CD4-positive, alpha-beta memory T cell (primary cell): ENCODE measurements around the gene TM9SF3. TPM values are rescaled to one million over a fixed set of nuclear protein-coding genes. Genes with fewer than 3 reads are reported as not detected.

Experiments used
- CTCF ChIA-PET: fragments of 350-600 bp; sonication (Branson Sonifier 250); formaldehyde crosslinking; loops from one replicate; lab custom pipeline; 2021; ENCODE audit warnings: inconsistent platforms; ENCODE audit not compliant: partially characterized antibody; lab: Charles Lee
- POLR2A ChIA-PET: fragments of 350-600 bp; sonication (Branson Sonifier 250); formaldehyde crosslinking; loops from one replicate; lab custom pipeline; 2021; ENCODE audit not compliant: partially characterized antibody; lab: Charles Lee
- DNase-seq, 5 donors: peaks; one replicate each; pipeline versions ENCODE4 v3.0.0 to v3.0.0-alpha.2; 2020 to 2022; ENCODE audit warnings: mixed read lengths in 1 of 5
- H3K27ac ChIP-seq: one replicate; pipeline ENCODE4 v1.7.0; 2013; ENCODE audit warnings: low read depth, low read length
- H3K27me3 ChIP-seq: 2 replicates; pipeline ENCODE4 v1.7.0; 2013; ENCODE audit warnings: mild to moderate bottlenecking, low read length, moderate library complexity; ENCODE audit not compliant: insufficient read depth
- H3K36me3 ChIP-seq: 2 replicates; pipeline ENCODE4 v1.7.0; 2013; ENCODE audit warnings: mild to moderate bottlenecking, low read length, moderate library complexity; ENCODE audit not compliant: insufficient read depth
- H3K4me1 ChIP-seq: 2 replicates; pipeline ENCODE4 v1.7.0; 2013; ENCODE audit warnings: mild to moderate bottlenecking, low read length, moderate library complexity; ENCODE audit not compliant: insufficient read depth
- H3K4me3 ChIP-seq, 2 donors: one replicate each; pipeline ENCODE4 v1.7.0; 2013; ENCODE audit warnings: low read length in 2 of 2, mild to moderate bottlenecking in 1 of 2
- H3K9me3 ChIP-seq, 2 donors: one replicate each; pipeline ENCODE4 v1.7.0; 2013; ENCODE audit warnings: low read length in 2 of 2, control low read depth in 1 of 2; ENCODE audit not compliant: control insufficient read depth in 1 of 2
- H3K27ac Mint-ChIP-seq, 7 donors: one replicate each; pipeline ENCODE4 v1.8.0; 2020 to 2021; ENCODE audit warnings: mixed read lengths in 7 of 7, mild to moderate bottlenecking in 6 of 7, inconsistent platforms in 3 of 7, moderate library complexity in 3 of 7
- H3K27me3 Mint-ChIP-seq, 2 donors: one replicate each; pipeline ENCODE4 v1.8.0; 2020 to 2021; ENCODE audit warnings: mixed read lengths in 2 of 2
- H3K36me3 Mint-ChIP-seq, 2 donors: one replicate each; pipeline ENCODE4 v1.8.0; 2020 to 2021; ENCODE audit warnings: mixed read lengths in 2 of 2, inconsistent platforms in 1 of 2, mild to moderate bottlenecking in 1 of 2
- H3K4me1 Mint-ChIP-seq, 4 donors: one replicate each; pipeline ENCODE4 v1.8.0; 2020 to 2021; ENCODE audit warnings: mixed read lengths in 4 of 4, mild to moderate bottlenecking in 1 of 4
- H3K4me3 Mint-ChIP-seq, 8 donors: one replicate each; pipeline ENCODE4 v1.8.0; 2020 to 2021; ENCODE audit warnings: mixed read lengths in 8 of 8, mild to moderate bottlenecking in 7 of 8, moderate library complexity in 6 of 8, inconsistent platforms in 3 of 8
- H3K9me3 Mint-ChIP-seq, 8 donors: one replicate each; pipeline ENCODE4 v1.8.0; 2020 to 2021; ENCODE audit warnings: mixed read lengths in 8 of 8, mild to moderate bottlenecking in 5 of 8, inconsistent platforms in 3 of 8, moderate library complexity in 1 of 8
- intact Hi-C: fragments of 100-400 bp; cut with micrococcal nuclease; formaldehyde crosslinking; loops from one replicate; pipeline ENCODE4 v1.15.1; 2023
- polyA plus RNA-seq, 2 donors: library from polyadenylated mRNA; unstranded; fragments of 300-500 nt; fragmentation: Illumina TruSeq; gene quantifications; one replicate each; pipeline ENCODE4 v1.2.3, GENCODE V29; 2021
- total RNA-seq, 2 experiments: library from RNA; stranded (reverse); gene quantifications; one replicate each; pipeline ENCODE4 v1.2.3, GENCODE V29; 2021

Gene TM9SF3
- total and polyA plus RNA-seq, 4 experiments from 2014 or later = 74.7 to 125 (median 109) TPM

GRCh38 chr10:96612055-96612830, 25.4 kb upstream of the TM9SF3 start:
- CTCF ChIA-PET = no interaction called here
- peaks cover 9% of the 10 kb centered on the region for H3K4me1 ChIP-seq
- H3K4me3 ChIP-seq = no peak overlapping the region
- intact Hi-C loops = no loop called here
- Mint-ChIP-seq H3K27ac (no peak overlapping the region), H3K36me3 (no peaks in the 10 kb centered on the region), H3K4me3 (no peak overlapping the region), H3K27me3 (peaks cover 0 to 3% of the 10 kb centered on the region in 2 donors), H3K9me3 (no peaks in the 10 kb centered on the region), H3K4me1 (peaks cover 5 to 8% (median 6%) of the 10 kb centered on the region in 4 donors)
- POLR2A ChIA-PET = no interaction called here
- H3K27ac ChIP-seq = no peak overlapping the region
- no peak for DNase-seq
- H3K9me3 ChIP-seq = no peaks in the 10 kb centered on the region
- no peaks in the 10 kb centered on the region for H3K36me3 ChIP-seq
- H3K27me3 ChIP-seq = no peaks in the 10 kb centered on the region

DNA sequence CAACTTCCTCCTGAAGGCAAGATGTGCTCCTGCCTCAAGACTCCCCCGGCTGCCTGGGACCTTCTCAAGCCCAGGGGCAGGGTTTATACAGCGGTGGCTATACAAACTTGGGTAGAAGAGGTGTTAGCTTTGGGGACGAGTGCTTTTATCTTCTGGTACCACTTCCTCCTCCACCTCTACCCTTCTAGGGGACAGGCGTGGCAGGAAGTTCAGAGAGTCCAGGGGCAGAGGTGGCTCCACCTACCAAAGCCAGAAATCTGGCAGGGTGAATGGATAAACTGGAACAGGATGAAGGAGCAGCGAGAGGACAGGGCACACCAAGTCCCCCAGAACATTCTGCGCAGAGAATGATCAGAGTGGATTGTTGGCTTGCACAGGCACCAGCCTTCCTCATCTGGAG, 24.0 kb upstream of the TM9SF3 start:
- H3K4me1 ChIP-seq = peaks cover 9% of the 10 kb centered on the region
- intact Hi-C loops = no loop called here
- Mint-ChIP-seq H3K27me3 (peaks cover 1 to 3% of the 10 kb centered on the region in 2 donors), H3K4me3 (no peak overlapping the region), H3K36me3 (no peaks in the 10 kb centered on the region), H3K27ac (no peak overlapping the region), H3K4me1 (peaks cover 5 to 8% (median 6%) of the 10 kb centered on the region in 4 donors), H3K9me3 (no peaks in the 10 kb centered on the region)
- H3K27ac ChIP-seq = no peak overlapping the region
- POLR2A ChIA-PET = no interaction called here
- no peak overlapping the region for H3K4me3 ChIP-seq
- H3K36me3 ChIP-seq = no peaks in the 10 kb centered on the region
- H3K9me3 ChIP-seq = no peaks in the 10 kb centered on the region
- no peak for DNase-seq
- CTCF ChIA-PET = interaction anchor here (1.3 kb wide), 1 partner anchor 10 kb away, joined by 3 read pairs; no protein-coding TSS in a partner anchor
- no peaks in the 10 kb centered on the region for H3K27me3 ChIP-seq

- Mint-ChIP-seq H3K9me3 (no peaks in the 10 kb centered on the region), H3K27me3 (peaks cover 1 to 3% of the 10 kb centered on the region in 2 donors), H3K36me3 (no peaks in the 10 kb centered on the region), H3K4me1 (peaks cover 5 to 8% (median 6%) of the 10 kb centered on the region in 4 donors), H3K4me3 (no peak overlapping the region), H3K27ac (no peak overlapping the region)
- no peak overlapping the region for H3K27ac ChIP-seq
- ChIA-PET POLR2A (no interaction called here), CTCF (interaction anchor here (1.3 kb wide), 1 partner anchor 11 kb away, joined by 3 read pairs; no protein-coding TSS in a partner anchor)
- peaks cover 9% of the 10 kb centered on the region for H3K4me1 ChIP-seq
- no peaks in the 10 kb centered on the region for H3K9me3 ChIP-seq
- H3K27me3 ChIP-seq = no peaks in the 10 kb centered on the region
- H3K4me3 ChIP-seq = no peak overlapping the region
- DNase-seq = no peak
- no peaks in the 10 kb centered on the region for H3K36me3 ChIP-seq
- intact Hi-C loops = no loop called here
These were observed 22.7 kb upstream of the TM9SF3 start for GRCh38 chr10:96609510-96609909.

DNA sequence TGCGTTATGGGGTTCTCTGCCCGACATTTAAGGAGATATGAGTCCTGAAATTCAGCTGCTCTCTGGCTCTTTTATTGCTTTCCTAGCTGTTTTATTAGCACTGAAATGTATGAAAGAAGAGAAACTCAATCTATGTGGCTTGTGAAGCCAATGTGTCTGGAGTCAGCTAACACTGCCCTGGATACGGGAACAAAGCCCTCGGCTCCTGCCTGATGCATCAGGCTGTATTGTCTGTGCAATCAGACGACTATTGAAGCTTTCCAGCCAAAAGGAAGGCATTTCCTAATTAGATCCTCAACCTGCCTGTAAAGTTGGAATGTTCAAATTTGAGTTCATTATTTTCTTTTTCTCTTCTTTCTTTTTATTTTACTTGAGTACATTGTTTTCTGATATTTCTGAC, 22.0 kb upstream of the TM9SF3 start:
- Histone ChIP-seq H3K36me3 (no peaks in the 10 kb centered on the region), H3K9me3 (no peaks in the 10 kb centered on the region), H3K27me3 (no peaks in the 10 kb centered on the region), H3K4me1 (peaks cover 9% of the 10 kb centered on the region), H3K4me3 (no peak overlapping the region), H3K27ac (no peak overlapping the region)
- no peak overlapping the region for H3K4me3 Mint-ChIP-seq
- ChIA-PET POLR2A (no interaction called here), CTCF (no interaction called here)
- H3K4me1 Mint-ChIP-seq = peaks cover 5 to 8% (median 6%) of the 10 kb centered on the region in 4 donors
- no peak for DNase-seq
- H3K27ac Mint-ChIP-seq = no peak overlapping the region
- peaks cover 1 to 3% of the 10 kb centered on the region in 2 donors for H3K27me3 Mint-ChIP-seq
- H3K36me3 Mint-ChIP-seq = no peaks in the 10 kb centered on the region
- intact Hi-C loops = no loop called here
- no peaks in the 10 kb centered on the region for H3K9me3 Mint-ChIP-seq

DNA sequence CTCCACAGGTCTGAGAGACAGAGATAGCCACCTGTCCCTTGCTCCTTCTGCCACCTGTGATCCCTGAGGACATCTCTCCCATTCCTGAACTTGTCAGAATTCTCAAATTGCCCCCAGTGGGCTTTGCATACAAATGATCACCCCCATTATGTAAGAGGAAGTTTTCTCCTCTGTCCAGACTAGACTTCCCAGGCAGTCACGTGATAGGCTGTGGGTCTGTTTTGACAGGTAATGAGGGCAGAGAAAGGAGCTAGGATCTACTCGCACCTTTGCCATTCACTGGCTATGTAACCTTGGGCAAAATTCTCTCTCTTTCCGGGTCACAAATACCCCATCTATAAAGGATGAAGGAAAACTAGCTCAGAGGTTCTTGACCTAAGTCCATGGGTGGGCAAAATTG, 21.4 kb upstream of the TM9SF3 start:
- peaks cover 1 to 3% of the 10 kb centered on the region in 2 donors for H3K27me3 Mint-ChIP-seq
- Histone ChIP-seq H3K36me3 (no peaks in the 10 kb centered on the region), H3K4me1 (peaks cover 9% of the 10 kb centered on the region), H3K27ac (no peak overlapping the region), H3K9me3 (no peaks in the 10 kb centered on the region), H3K27me3 (no peaks in the 10 kb centered on the region), H3K4me3 (no peak overlapping the region)
- H3K4me1 Mint-ChIP-seq = peaks cover 5 to 8% (median 6%) of the 10 kb centered on the region in 4 donors
- DNase-seq = no peak
- intact Hi-C loops = no loop called here
- POLR2A ChIA-PET = no interaction called here
- H3K36me3 Mint-ChIP-seq = no peaks in the 10 kb centered on the region
- H3K4me3 Mint-ChIP-seq = no peak overlapping the region
- peaks cover 0 to 1% (median 0%) of the 10 kb centered on the region in 8 donors for H3K9me3 Mint-ChIP-seq
- no peak overlapping the region for H3K27ac Mint-ChIP-seq
- CTCF ChIA-PET = no interaction called here

- no peak overlapping the region for H3K27ac ChIP-seq
- Mint-ChIP-seq H3K4me3 (no peak overlapping the region), H3K36me3 (no peaks in the 10 kb centered on the region), H3K27me3 (peaks cover 1 to 3% of the 10 kb centered on the region in 2 donors), H3K9me3 (peaks cover 0 to 1% (median 0%) of the 10 kb centered on the region in 8 donors), H3K27ac (no peak overlapping the region), H3K4me1 (peaks cover 5 to 8% (median 6%) of the 10 kb centered on the region in 4 donors)
- H3K36me3 ChIP-seq = no peaks in the 10 kb centered on the region
- ChIA-PET CTCF (no interaction called here), POLR2A (no interaction called here)
- intact Hi-C loops = no loop called here
- H3K27me3 ChIP-seq = no peaks in the 10 kb centered on the region
- H3K9me3 ChIP-seq = no peaks in the 10 kb centered on the region
- H3K4me3 ChIP-seq = no peak overlapping the region
- DNase-seq = no peak
- peaks cover 9% of the 10 kb centered on the region for H3K4me1 ChIP-seq
These were observed 20.1 kb upstream of the TM9SF3 start for GRCh38 chr10:96606946-96607345.

DNA sequence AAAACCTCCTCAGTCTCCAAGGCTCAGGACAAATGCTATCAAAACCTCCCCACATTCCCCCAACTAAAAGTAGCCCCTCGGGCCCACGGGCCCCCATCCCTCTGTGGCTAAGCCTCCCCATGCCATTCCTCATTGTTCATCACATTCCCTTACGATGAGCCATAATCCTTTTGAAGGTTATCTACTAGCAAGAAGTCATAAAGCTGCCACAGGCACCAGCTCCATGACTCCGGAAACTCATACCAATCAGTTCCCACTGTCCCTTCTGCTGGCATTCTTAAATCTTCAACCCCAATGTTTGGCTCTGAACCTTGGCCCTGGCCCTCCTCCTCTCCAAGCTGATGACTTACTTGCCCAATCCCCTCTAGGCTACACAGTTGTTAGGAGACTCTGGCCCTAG, 19.4 kb upstream of the TM9SF3 start:
- peaks cover 0 to 1% (median 0%) of the 10 kb centered on the region in 8 donors for H3K9me3 Mint-ChIP-seq
- Histone ChIP-seq H3K27ac (no peak overlapping the region), H3K27me3 (no peaks in the 10 kb centered on the region), H3K36me3 (no peaks in the 10 kb centered on the region), H3K4me1 (peaks cover 9% of the 10 kb centered on the region), H3K4me3 (no peak overlapping the region), H3K9me3 (no peaks in the 10 kb centered on the region)
- POLR2A ChIA-PET = no interaction called here
- H3K27me3 Mint-ChIP-seq = peaks cover 1 to 3% of the 10 kb centered on the region in 2 donors
- DNase-seq = no peak
- intact Hi-C loops = no loop called here
- CTCF ChIA-PET = no interaction called here
- peaks cover 5 to 8% (median 6%) of the 10 kb centered on the region in 4 donors for H3K4me1 Mint-ChIP-seq
- no peak overlapping the region for H3K27ac Mint-ChIP-seq
- H3K36me3 Mint-ChIP-seq = no peaks in the 10 kb centered on the region
- H3K4me3 Mint-ChIP-seq = no peak overlapping the region
